CD8-positive, alpha-beta memory T cell (primary cell): ENCODE data around the gene DIPK1B. TPM values are rescaled to one million over a fixed set of nuclear protein-coding genes. Genes with fewer than 3 reads are reported as not detected.
A peak's percentile ranks its signal among the peaks of the same experiment; 100 is the strongest.

Experiments used
- CTCF ChIA-PET: fragments of 350-600 bp; sonication (Branson Sonifier 250); formaldehyde crosslinking; loops from one replicate; lab custom pipeline; 2021; ENCODE audit warnings: antibody characterized with exemption; lab: Charles Lee
- POLR2A ChIA-PET: fragments of 350-600 bp; sonication (Branson Sonifier 250); formaldehyde crosslinking; loops from one replicate; lab custom pipeline; 2021; ENCODE audit warnings: antibody characterized with exemption; lab: Charles Lee
- DNase-seq, 5 donors: peaks; one replicate each; pipeline versions ENCODE4 v3.0.0 to v3.0.0-alpha.2; 2020 to 2022; ENCODE audit warnings: mixed read lengths in 1 of 5
- H3K27ac ChIP-seq: one replicate; pipeline ENCODE4 v1.7.0; 2013; ENCODE audit warnings: low read depth, mild to moderate bottlenecking, low read length, moderate library complexity
- H3K27me3 ChIP-seq: 2 replicates; pipeline ENCODE4 v1.7.0; 2013; ENCODE audit warnings: low read length, mild to moderate bottlenecking; ENCODE audit not compliant: insufficient read depth, poor library complexity, severe bottlenecking
- H3K36me3 ChIP-seq: 2 replicates; pipeline ENCODE4 v1.7.0; 2013; ENCODE audit warnings: mild to moderate bottlenecking, low read length, moderate library complexity; ENCODE audit not compliant: insufficient read depth
- H3K4me1 ChIP-seq: 2 replicates; pipeline ENCODE4 v1.7.0; 2013; ENCODE audit warnings: mild to moderate bottlenecking, low read length, moderate library complexity; ENCODE audit not compliant: insufficient read depth
- H3K4me3 ChIP-seq: 2 replicates; pipeline ENCODE4 v1.7.0; 2013; ENCODE audit warnings: mild to moderate bottlenecking, low read length
- H3K9me3 ChIP-seq: 2 replicates; pipeline ENCODE4 v1.7.0; 2013; ENCODE audit warnings: mild to moderate bottlenecking, low read length
- H3K27ac Mint-ChIP-seq, 8 donors: one replicate each; pipeline ENCODE4 v1.8.0; 2020 to 2021; ENCODE audit warnings: mixed read lengths in 8 of 8, mild to moderate bottlenecking in 6 of 8, inconsistent platforms in 3 of 8, moderate library complexity in 3 of 8
- H3K27me3 Mint-ChIP-seq, 2 donors: one replicate each; pipeline ENCODE4 v1.8.0; 2020 to 2021; ENCODE audit warnings: mixed read lengths in 2 of 2, mild to moderate bottlenecking in 1 of 2, moderate library complexity in 1 of 2
- H3K36me3 Mint-ChIP-seq, 3 donors: one replicate each; pipeline ENCODE4 v1.8.0; 2020 to 2021; ENCODE audit warnings: mixed read lengths in 3 of 3, inconsistent platforms in 1 of 3, mild to moderate bottlenecking in 1 of 3
- H3K4me1 Mint-ChIP-seq, 3 donors: one replicate each; pipeline ENCODE4 v1.8.0; 2020 to 2021; ENCODE audit warnings: mixed read lengths in 3 of 3, inconsistent platforms in 1 of 3, mild to moderate bottlenecking in 1 of 3
- H3K4me3 Mint-ChIP-seq, 7 donors: one replicate each; pipeline ENCODE4 v1.8.0; 2020 to 2021; ENCODE audit warnings: mixed read lengths in 7 of 7, mild to moderate bottlenecking in 6 of 7, moderate library complexity in 4 of 7, inconsistent platforms in 2 of 7
- H3K9me3 Mint-ChIP-seq, 5 donors: one replicate each; pipeline ENCODE4 v1.8.0; 2020 to 2022; ENCODE audit warnings: mixed read lengths in 5 of 5, mild to moderate bottlenecking in 3 of 5, moderate library complexity in 2 of 5, inconsistent platforms in 1 of 5
- polyA plus RNA-seq: library from polyadenylated mRNA; unstranded; fragments of 300-500 nt; fragmentation: Illumina TruSeq; gene quantifications from one replicate; pipeline ENCODE4 v1.2.3, GENCODE V29; 2021
- total RNA-seq, 2 experiments: library from RNA; stranded (reverse); gene quantifications; one replicate each; pipeline ENCODE4 v1.2.3, GENCODE V29; 2021

The DIPK1B gene
- total and polyA plus RNA-seq, 3 experiments from 2014 or later: not detected

GRCh38 chr9:136695955-136696354, 16.4 kb upstream of the DIPK1B start:
- no peaks in the 10 kb centered on the region for H3K36me3 ChIP-seq
- H3K4me3 Mint-ChIP-seq: no peak overlapping the region
- DNase-seq: no peak
- ChIA-PET POLR2A (no interaction called here), CTCF (no interaction called here)
- H3K4me1 ChIP-seq: peaks cover 10% of the 10 kb centered on the region
- no peaks in the 10 kb centered on the region for H3K36me3 Mint-ChIP-seq
- no peaks in the 10 kb centered on the region for H3K27me3 ChIP-seq
- H3K4me1 Mint-ChIP-seq: peaks cover 3 to 8% (median 7%) of the 10 kb centered on the region in 3 donors
- H3K27ac Mint-ChIP-seq: peak overlapping the region in 1 of 8 donors; percentile 14
- no peaks in the 10 kb centered on the region for H3K9me3 ChIP-seq
- H3K4me3 ChIP-seq: no peak overlapping the region
- peaks cover 10 to 15% of the 10 kb centered on the region in 2 donors for H3K27me3 Mint-ChIP-seq
- H3K27ac ChIP-seq: no peak overlapping the region
- H3K9me3 Mint-ChIP-seq: no peaks in the 10 kb centered on the region

- no peak overlapping the region for H3K27ac Mint-ChIP-seq
- ChIA-PET POLR2A (no interaction called here), CTCF (interaction anchor here (1.3 kb wide), 1 partner anchor 31 kb away, joined by 3 read pairs; no protein-coding TSS in a partner anchor)
- Histone ChIP-seq H3K4me1 (peaks cover 14% of the 10 kb centered on the region), H3K27ac (no peak overlapping the region), H3K4me3 (no peak overlapping the region), H3K27me3 (no peaks in the 10 kb centered on the region), H3K36me3 (no peaks in the 10 kb centered on the region), H3K9me3 (no peaks in the 10 kb centered on the region)
- peaks cover 7 to 13% (median 13%) of the 10 kb centered on the region in 3 donors for H3K4me1 Mint-ChIP-seq
- H3K27me3 Mint-ChIP-seq: peaks cover 14 to 15% of the 10 kb centered on the region in 2 donors
- no peaks in the 10 kb centered on the region for H3K36me3 Mint-ChIP-seq
- H3K9me3 Mint-ChIP-seq: no peaks in the 10 kb centered on the region
- no peak for DNase-seq
- no peak overlapping the region for H3K4me3 Mint-ChIP-seq
Observed at GRCh38 chr9:136696502-136696901, 15.9 kb upstream of the DIPK1B start.

- Mint-ChIP-seq H3K27me3 (peaks cover 14 to 15% of the 10 kb centered on the region in 2 donors), H3K4me3 (no peak overlapping the region), H3K36me3 (no peaks in the 10 kb centered on the region), H3K27ac (peak overlapping the region in 2 of 8 donors; percentile 21 to 34), H3K4me1 (peaks cover 9 to 17% (median 16%) of the 10 kb centered on the region in 3 donors), H3K9me3 (no peaks in the 10 kb centered on the region)
- no peak overlapping the region for H3K27ac ChIP-seq
- H3K27me3 ChIP-seq: no peaks in the 10 kb centered on the region
- ChIA-PET CTCF (interaction anchor here (1.3 kb wide), 1 partner anchor 30 kb away, joined by 3 read pairs; no protein-coding TSS in a partner anchor), POLR2A (no interaction called here)
- DNase-seq: no peak
- H3K4me3 ChIP-seq: no peak overlapping the region
- no peaks in the 10 kb centered on the region for H3K36me3 ChIP-seq
- H3K9me3 ChIP-seq: no peaks in the 10 kb centered on the region
- H3K4me1 ChIP-seq: peaks cover 14% of the 10 kb centered on the region
Observed at GRCh38 chr9:136697146-136697820, 15.1 kb upstream of the DIPK1B start.

GRCh38 chr9:136697821-136698526, 14.4 kb upstream of the DIPK1B start:
- H3K4me1 ChIP-seq: peaks cover 14% of the 10 kb centered on the region
- no peak overlapping the region for H3K27ac Mint-ChIP-seq
- no peaks in the 10 kb centered on the region for H3K9me3 ChIP-seq
- H3K36me3 Mint-ChIP-seq: no peaks in the 10 kb centered on the region
- H3K9me3 Mint-ChIP-seq: no peaks in the 10 kb centered on the region
- DNase-seq: no peak
- no peaks in the 10 kb centered on the region for H3K36me3 ChIP-seq
- no peaks in the 10 kb centered on the region for H3K27me3 ChIP-seq
- H3K4me3 Mint-ChIP-seq: no peak overlapping the region
- no peak overlapping the region for H3K4me3 ChIP-seq
- POLR2A ChIA-PET: no interaction called here
- H3K4me1 Mint-ChIP-seq: peaks cover 9 to 17% (median 16%) of the 10 kb centered on the region in 3 donors
- peaks cover 12 to 14% of the 10 kb centered on the region in 2 donors for H3K27me3 Mint-ChIP-seq
- CTCF ChIA-PET: interaction anchor here (1.3 kb wide), 1 partner anchor 29 kb away, joined by 3 read pairs; no protein-coding TSS in a partner anchor
- H3K27ac ChIP-seq: no peak overlapping the region

- no peaks in the 10 kb centered on the region for H3K9me3 Mint-ChIP-seq
- peaks cover 9 to 17% (median 16%) of the 10 kb centered on the region in 3 donors for H3K4me1 Mint-ChIP-seq
- H3K27ac Mint-ChIP-seq: no peak overlapping the region
- peak overlapping the region in 1 of 7 donors; percentile 29 for H3K4me3 Mint-ChIP-seq
- no peaks in the 10 kb centered on the region for H3K36me3 ChIP-seq
- H3K27ac ChIP-seq: no peak overlapping the region
- H3K4me3 ChIP-seq: no peak overlapping the region
- POLR2A ChIA-PET: interaction anchor here (0.6 kb wide), 1 partner anchor 38 kb away, joined by 3 read pairs; no protein-coding TSS in a partner anchor
- no peaks in the 10 kb centered on the region for H3K9me3 ChIP-seq
- no peaks in the 10 kb centered on the region for H3K27me3 ChIP-seq
- H3K27me3 Mint-ChIP-seq: peaks cover 7 to 14% of the 10 kb centered on the region in 2 donors
- no peaks in the 10 kb centered on the region for H3K36me3 Mint-ChIP-seq
- no peak for DNase-seq
- CTCF ChIA-PET: no interaction called here
- H3K4me1 ChIP-seq: peaks cover 14% of the 10 kb centered on the region
Observed at GRCh38 chr9:136698635-136699246, 13.6 kb upstream of the DIPK1B start.

GRCh38 chr9:136700304-136700703, 12.1 kb upstream of the DIPK1B start:
- no peak for DNase-seq
- H3K27ac Mint-ChIP-seq: peak overlapping the region in 4 of 8 donors; percentile 17 to 93 (median 78)
- no peaks in the 10 kb centered on the region for H3K36me3 ChIP-seq
- H3K4me1 ChIP-seq: peaks cover 14% of the 10 kb centered on the region
- POLR2A ChIA-PET: interaction anchor here (0.7 kb wide), 2 partner anchors 10 to 18 kb away, joined by 3 to 4 read pairs; no protein-coding TSS in a partner anchor
- peaks cover 9 to 17% (median 16%) of the 10 kb centered on the region in 3 donors for H3K4me1 Mint-ChIP-seq
- CTCF ChIA-PET: interaction anchor here (1.0 to 1.3 kb wide), 3 partner anchors 10 to 387 kb away, joined by 3 to 4 read pairs (median 3); no protein-coding TSS in a partner anchor
- no peaks in the 10 kb centered on the region for H3K9me3 Mint-ChIP-seq
- H3K9me3 ChIP-seq: no peaks in the 10 kb centered on the region
- H3K4me3 Mint-ChIP-seq: peak overlapping the region in 2 of 7 donors; percentile 6 to 85
- H3K27me3 ChIP-seq: no peaks in the 10 kb centered on the region
- peaks cover 8 to 14% of the 10 kb centered on the region in 2 donors for H3K27me3 Mint-ChIP-seq
- no peaks in the 10 kb centered on the region for H3K36me3 Mint-ChIP-seq
- no peak overlapping the region for H3K27ac ChIP-seq
- H3K4me3 ChIP-seq: no peak overlapping the region

GRCh38 chr9:136700959-136701667, 11.3 kb upstream of the DIPK1B start:
- H3K27ac Mint-ChIP-seq: peak overlapping the region in 7 of 8 donors; percentile 90 to 95 (median 93)
- no peaks in the 10 kb centered on the region for H3K9me3 Mint-ChIP-seq
- H3K4me3 Mint-ChIP-seq: peak overlapping the region; percentile 80 to 90 (median 86)
- peak overlapping the region; percentile 52 for H3K4me3 ChIP-seq
- peak overlapping the region; percentile 59 for H3K27ac ChIP-seq
- CTCF ChIA-PET: interaction anchor here (1.0 to 1.3 kb wide), 4 partner anchors 11 to 388 kb away, joined by 3 to 4 read pairs (median 4); no protein-coding TSS in a partner anchor
- no peaks in the 10 kb centered on the region for H3K27me3 ChIP-seq
- no peaks in the 10 kb centered on the region for H3K9me3 ChIP-seq
- no peaks in the 10 kb centered on the region for H3K36me3 Mint-ChIP-seq
- POLR2A ChIA-PET: interaction anchor here (0.6 to 1.1 kb wide), 5 partner anchors 11 to 27 kb away, joined by 3 to 5 read pairs (median 4); no protein-coding TSS in a partner anchor
- peaks cover 10 to 15% of the 10 kb centered on the region in 2 donors for H3K27me3 Mint-ChIP-seq
- peaks cover 9 to 17% (median 16%) of the 10 kb centered on the region in 3 donors for H3K4me1 Mint-ChIP-seq
- DNase-seq: peak; percentile 18 to 69 (median 60)
- no peaks in the 10 kb centered on the region for H3K36me3 ChIP-seq
- H3K4me1 ChIP-seq: peaks cover 14% of the 10 kb centered on the region
